ENCODE data around the gene LPP. TPM values are rescaled to one million over a fixed set of nuclear protein-coding genes. Genes with fewer than 3 reads are reported as not detected.

Gene LPP
- total RNA-seq, 1 experiment from 2014 or later: 264 TPM

GRCh38 chr3:188431553-188431952 lies 277.6 kb downstream of the LPP start:
- H3K27me3 Mint-ChIP-seq (ENCODE audit: unreplicated experiment): no peaks in the 10 kb centered on the region
- H3K4me1 Mint-ChIP-seq (ENCODE audit: low read depth, unreplicated experiment): peaks cover 54% of the 10 kb centered on the region
- peak overlapping the region; percentile 5 for H3K4me3 Mint-ChIP-seq (ENCODE audit: low read depth, unreplicated experiment)
- intact Hi-C loops (cut with micrococcal nuclease; ENCODE audit: unreplicated experiment): loop anchor here (5.0 to 10.0 kb wide), 4 partner anchors 64 to 687 kb away; partner anchors contain the start of gene BCL6
- BruUV-seq (replicated peaks): no TSS peak
- DNase-seq: peak; percentile 48
- H3K27ac Mint-ChIP-seq (ENCODE audit: unreplicated experiment): peak overlapping the region; percentile 49
- peaks cover 2% of the 10 kb centered on the region for H3K9me3 Mint-ChIP-seq (ENCODE audit: low read depth, unreplicated experiment)
- no peak for TF ChIP-seq CTCF (IDR thresholded peaks at IDR 0.05; ENCODE audit: unreplicated experiment)
- CTCF ChIA-PET: no interaction called here
- peaks cover 5% of the 10 kb centered on the region for H3K36me3 Mint-ChIP-seq (ENCODE audit: insufficient read depth, unreplicated experiment)

GRCh38 chr3:188432802-188433520 lies 279.0 kb downstream of the LPP start:
- BruUV-seq (replicated peaks): no TSS peak
- H3K4me3 Mint-ChIP-seq (ENCODE audit: low read depth, unreplicated experiment): peak overlapping the region; percentile 37
- no peaks in the 10 kb centered on the region for H3K9me3 Mint-ChIP-seq (ENCODE audit: low read depth, unreplicated experiment)
- peaks cover 9% of the 10 kb centered on the region for H3K36me3 Mint-ChIP-seq (ENCODE audit: insufficient read depth, unreplicated experiment)
- no peaks in the 10 kb centered on the region for H3K27me3 Mint-ChIP-seq (ENCODE audit: unreplicated experiment)
- intact Hi-C loops (cut with micrococcal nuclease; ENCODE audit: unreplicated experiment): loop anchor here (5.0 to 10.0 kb wide), 4 partner anchors 66 to 688 kb away; partner anchors contain the start of gene BCL6
- peak; percentile 34 for DNase-seq
- CTCF ChIA-PET: interaction anchor here (0.6 to 1.0 kb wide), 3 partner anchors 38 to 693 kb away, joined by 3 to 4 read pairs (median 3); no protein-coding TSS in a partner anchor
- peak overlapping the region; percentile 49 for H3K27ac Mint-ChIP-seq (ENCODE audit: unreplicated experiment)
- peaks cover 66% of the 10 kb centered on the region for H3K4me1 Mint-ChIP-seq (ENCODE audit: low read depth, unreplicated experiment)
- TF ChIP-seq CTCF (IDR thresholded peaks at IDR 0.05; ENCODE audit: unreplicated experiment): no peak

- Mint-ChIP-seq H3K9me3 (ENCODE audit: low read depth, unreplicated experiment) (no peaks in the 10 kb centered on the region), H3K36me3 (ENCODE audit: insufficient read depth, unreplicated experiment) (peaks cover 9% of the 10 kb centered on the region), H3K4me1 (ENCODE audit: low read depth, unreplicated experiment) (peaks cover 73% of the 10 kb centered on the region), H3K27me3 (ENCODE audit: unreplicated experiment) (no peaks in the 10 kb centered on the region), H3K27ac (ENCODE audit: unreplicated experiment) (peak overlapping the region; percentile 49), H3K4me3 (ENCODE audit: low read depth, unreplicated experiment) (peak overlapping the region; percentile 0)
- DNase-seq: no peak
- CTCF ChIA-PET: interaction anchor here (0.6 to 1.0 kb wide), 2 partner anchors 139 to 693 kb away, joined by 3 read pairs; no protein-coding TSS in a partner anchor
- no peak for TF ChIP-seq CTCF (IDR thresholded peaks at IDR 0.05; ENCODE audit: unreplicated experiment)
- intact Hi-C loops (cut with micrococcal nuclease; ENCODE audit: unreplicated experiment): loop anchor here (1.0 to 10.0 kb wide), 5 partner anchors 66 to 689 kb away; partner anchors contain the start of gene BCL6
- no TSS peak for BruUV-seq (replicated peaks)
Observed at GRCh38 chr3:188433521-188434150, 279.7 kb downstream of the LPP start.

- CTCF ChIA-PET: interaction anchor here (0.6 kb wide), 1 partner anchor 140 kb away, joined by 3 read pairs; no protein-coding TSS in a partner anchor
- no peak for TF ChIP-seq CTCF (IDR thresholded peaks at IDR 0.05; ENCODE audit: unreplicated experiment)
- Mint-ChIP-seq H3K27me3 (ENCODE audit: unreplicated experiment) (no peaks in the 10 kb centered on the region), H3K4me3 (ENCODE audit: low read depth, unreplicated experiment) (no peak overlapping the region), H3K4me1 (ENCODE audit: low read depth, unreplicated experiment) (peaks cover 82% of the 10 kb centered on the region), H3K27ac (ENCODE audit: unreplicated experiment) (peak overlapping the region; percentile 8), H3K36me3 (ENCODE audit: insufficient read depth, unreplicated experiment) (peaks cover 9% of the 10 kb centered on the region), H3K9me3 (ENCODE audit: low read depth, unreplicated experiment) (no peaks in the 10 kb centered on the region)
- no peak for DNase-seq
- intact Hi-C loops (cut with micrococcal nuclease; ENCODE audit: unreplicated experiment): loop anchor here (1.0 to 10.0 kb wide), 5 partner anchors 67 to 690 kb away; partner anchors contain the start of gene BCL6
- no TSS peak for BruUV-seq (replicated peaks)
Observed at GRCh38 chr3:188434594-188434993, 280.6 kb downstream of the LPP start.
